KBM-7 (cell line): ENCODE data around the gene VOPP1.
"Not testable (repeated sequence)": the region's sequence is repeated elsewhere in the genome, so short reads cannot be mapped to it uniquely, and the experiment has no call there.

Source experiments
- DNase-seq: peaks from one replicate; pipeline ENCODE4 v3.0.0-alpha.2; 2015
- in situ Hi-C: fragments of 300-500 bp; cut with MboI; formaldehyde crosslinking; loops from 2 replicates; pipeline ENCODE4 v1.14.3; 2020; ENCODE audit warnings: low sequenced_read_pairs, low pct_unique_long_range_greater_than_20kb, mixed read lengths

VOPP1 gene

DNA sequence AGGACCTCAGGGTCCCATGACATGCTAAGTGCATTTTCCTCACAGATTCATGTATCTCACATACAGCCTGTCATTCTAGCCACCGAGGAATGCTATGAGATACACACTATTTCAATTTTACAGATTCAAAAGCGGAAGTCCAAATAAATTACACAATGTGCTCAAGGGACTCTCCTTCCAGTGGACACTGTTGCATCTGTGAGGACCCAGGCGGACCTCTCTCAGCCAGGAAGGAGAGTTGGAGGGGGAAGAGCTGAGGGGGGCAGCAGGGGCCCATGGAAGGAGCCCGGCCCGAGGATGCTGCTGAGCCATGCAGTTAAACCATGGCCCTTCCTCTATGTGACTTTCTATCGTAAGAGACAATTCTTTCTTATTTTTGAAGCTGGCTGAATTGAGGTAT, 93.6 kb downstream of the VOPP1 start:
- DNase-seq = no peak
- in situ Hi-C loops = no loop called here

- in situ Hi-C loops = no loop called here
- DNase-seq = no peak
These were observed 94.4 kb downstream of the VOPP1 start for GRCh38 chr7:55477781-55478374.

DNA sequence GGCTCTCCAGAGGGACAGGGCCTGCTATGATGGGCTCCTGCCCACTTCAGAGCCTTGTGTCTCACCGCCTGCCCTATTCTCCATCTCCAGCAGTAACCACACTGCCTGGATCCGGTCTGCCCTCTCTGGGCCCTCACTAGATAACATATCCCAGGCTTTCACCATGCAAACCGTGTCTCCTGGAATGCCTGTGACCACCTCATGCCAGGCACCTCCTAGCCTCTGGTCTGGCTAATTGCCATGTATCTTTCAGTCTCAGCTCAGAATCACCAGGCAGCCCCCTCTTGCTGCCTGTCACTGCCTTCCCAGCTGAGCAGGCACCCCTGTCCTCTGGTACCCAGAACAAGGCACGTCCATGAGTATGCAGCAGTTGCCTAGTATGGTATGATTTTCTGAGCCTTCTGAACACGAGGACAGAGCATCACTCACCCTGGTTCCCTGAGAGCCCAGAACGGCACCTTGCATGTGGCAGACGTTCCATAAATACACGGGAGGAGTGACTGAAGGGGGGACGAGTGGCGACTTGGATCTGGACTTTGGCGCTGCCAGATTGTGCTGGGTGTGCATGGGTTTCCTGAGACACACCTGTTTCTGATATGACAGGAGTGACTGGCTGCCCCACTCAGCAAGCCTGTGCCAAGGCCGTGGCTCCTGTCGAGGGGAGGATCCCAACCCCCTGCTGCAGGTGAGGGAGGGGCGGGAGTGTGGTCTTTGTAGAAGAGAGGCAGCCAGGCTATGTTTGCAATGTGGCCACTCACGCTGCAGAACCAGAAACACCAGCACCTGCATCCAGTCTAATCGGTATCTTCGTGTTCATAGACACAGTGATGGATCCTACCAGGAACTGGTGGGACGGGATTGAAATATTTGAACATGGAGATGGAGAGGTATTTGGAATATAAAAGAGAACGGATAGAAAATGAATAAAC, 95.2 kb downstream of the VOPP1 start:
- in situ Hi-C loops = no loop called here
- DNase-seq = no peak

DNA sequence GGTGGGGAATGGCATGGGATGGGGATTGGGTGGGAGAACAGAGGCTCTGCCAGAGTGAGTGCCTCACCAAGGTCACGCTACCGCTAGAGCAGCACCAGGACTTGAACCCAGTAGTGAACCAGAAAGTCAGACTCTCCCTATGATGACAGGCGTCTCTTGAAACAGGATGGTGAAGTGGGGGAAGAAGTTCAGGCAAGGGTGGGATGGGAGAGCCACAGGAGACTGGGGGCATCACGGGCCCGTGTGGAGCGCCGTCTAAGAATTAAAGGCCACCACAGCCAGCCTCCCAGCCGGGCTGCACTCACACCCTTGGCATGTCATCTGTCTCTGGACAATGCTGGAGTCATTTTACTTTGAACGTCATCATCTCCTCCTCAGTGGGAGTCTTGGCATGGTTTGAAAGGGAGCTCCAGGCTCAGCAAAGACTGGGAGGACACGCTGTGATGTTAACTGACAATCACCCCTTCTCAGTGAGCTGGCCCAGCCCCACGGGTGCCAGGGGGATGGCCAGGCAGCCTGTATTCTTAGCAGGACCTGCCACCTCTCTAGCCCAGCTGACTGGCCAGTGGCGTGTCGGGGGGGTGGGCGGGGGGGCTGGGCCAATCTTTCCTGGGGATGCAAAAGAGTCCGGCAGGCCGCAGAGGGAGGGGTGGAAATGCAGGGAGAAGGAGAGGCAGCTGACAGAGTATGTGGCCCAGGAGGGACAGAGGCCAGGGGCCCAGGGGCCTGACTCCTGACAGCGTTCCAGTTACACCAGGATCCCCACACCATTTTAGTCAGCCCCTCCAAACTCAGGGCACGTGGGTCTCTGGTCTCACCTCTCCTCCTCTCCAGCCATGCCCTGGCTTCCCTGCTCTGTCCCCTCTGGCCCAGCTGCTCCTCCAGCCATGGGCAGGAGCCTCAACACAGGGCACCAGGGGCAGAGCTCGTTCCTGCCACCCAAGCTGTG, 96.2 kb downstream of the VOPP1 start:
- in situ Hi-C loops = no loop called here
- DNase-seq = no peak

DNA sequence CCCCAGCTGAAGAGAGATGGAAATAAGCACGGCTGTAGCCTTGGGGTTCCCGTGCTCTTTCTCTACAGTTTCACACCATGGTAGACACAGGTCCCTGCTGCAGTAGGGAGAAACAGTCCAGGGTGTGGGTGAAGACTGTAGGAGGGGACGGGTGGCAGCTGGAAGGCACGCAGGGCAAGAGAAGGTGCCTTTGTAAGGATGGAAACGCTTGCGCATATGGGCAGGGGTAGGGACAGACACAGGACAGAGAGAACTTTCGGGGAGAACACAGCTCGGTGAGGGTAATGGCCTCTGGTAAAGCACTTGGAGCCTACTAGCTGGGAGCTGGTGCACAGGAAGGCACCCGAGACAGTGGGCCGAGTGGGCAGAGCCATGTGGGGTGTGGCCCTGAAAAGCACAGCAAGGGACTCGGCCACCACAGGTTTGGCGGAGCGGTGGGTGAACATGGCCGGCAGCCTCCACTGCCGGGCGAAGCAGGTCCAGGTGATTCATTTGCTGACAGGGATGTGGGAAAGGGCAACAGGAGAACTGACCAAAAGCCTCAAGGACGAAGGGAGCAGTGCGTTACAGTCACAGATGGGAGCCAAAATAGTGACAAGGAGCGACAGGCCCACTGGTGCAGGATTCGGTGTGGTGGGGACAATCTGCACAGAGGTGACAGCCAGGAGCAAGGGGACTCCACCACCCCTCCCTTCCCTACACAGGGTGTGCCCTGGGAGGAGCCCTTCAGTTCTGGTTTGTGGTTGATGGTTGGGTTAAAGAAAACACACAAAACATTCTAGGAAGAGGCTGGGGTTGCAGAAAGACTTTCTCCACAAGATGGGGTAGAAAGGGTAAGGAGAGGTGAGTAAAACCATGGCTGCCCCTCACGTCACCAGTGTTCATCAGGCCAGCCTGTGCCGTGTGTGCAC, 97.1 kb downstream of the VOPP1 start:
- in situ Hi-C loops = no loop called here
- no peak for DNase-seq

GRCh38 chr7:55473932-55474331, 98.4 kb downstream of the VOPP1 start:
- DNase-seq = no peak
- in situ Hi-C loops = no loop called here

DNA sequence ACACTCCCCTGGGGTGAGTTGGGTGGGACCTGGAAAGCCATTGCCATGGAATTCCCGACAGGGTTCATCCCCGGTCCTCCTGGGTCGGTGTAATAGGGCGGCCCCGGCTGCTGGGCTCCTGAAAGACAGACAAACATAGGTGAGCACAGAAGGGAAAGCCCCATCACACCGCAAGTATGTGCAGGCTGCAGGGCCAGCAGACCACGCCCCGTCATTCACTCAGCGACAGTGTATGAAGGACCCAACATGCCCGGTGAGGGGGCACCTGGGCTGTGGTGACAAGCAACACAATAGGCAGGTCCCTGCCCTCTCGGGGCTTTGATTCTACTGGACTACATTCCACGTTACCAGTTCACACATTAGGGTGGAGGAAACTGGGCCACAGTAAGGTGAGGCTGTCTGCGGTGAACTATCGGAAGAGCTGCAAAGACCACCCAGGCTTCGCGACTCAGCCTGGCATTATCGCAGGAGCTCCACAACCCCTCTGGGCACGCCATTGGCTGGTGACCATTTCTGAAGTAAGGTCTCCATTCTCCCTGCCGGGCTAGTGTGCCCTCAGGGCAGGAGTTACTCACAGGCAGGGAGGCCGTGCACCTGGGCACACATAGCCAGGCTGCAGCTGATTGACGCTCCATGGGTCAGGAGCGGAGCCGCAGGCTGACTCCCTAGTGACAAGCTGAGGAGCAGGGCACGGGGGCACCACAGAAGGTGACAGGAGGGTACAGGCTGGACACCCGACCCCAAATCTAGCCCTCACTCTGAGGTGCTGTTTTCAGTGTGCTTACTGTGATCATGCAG, 99.2 kb downstream of the VOPP1 start:
- in situ Hi-C loops = no loop called here
- no peak for DNase-seq

DNA sequence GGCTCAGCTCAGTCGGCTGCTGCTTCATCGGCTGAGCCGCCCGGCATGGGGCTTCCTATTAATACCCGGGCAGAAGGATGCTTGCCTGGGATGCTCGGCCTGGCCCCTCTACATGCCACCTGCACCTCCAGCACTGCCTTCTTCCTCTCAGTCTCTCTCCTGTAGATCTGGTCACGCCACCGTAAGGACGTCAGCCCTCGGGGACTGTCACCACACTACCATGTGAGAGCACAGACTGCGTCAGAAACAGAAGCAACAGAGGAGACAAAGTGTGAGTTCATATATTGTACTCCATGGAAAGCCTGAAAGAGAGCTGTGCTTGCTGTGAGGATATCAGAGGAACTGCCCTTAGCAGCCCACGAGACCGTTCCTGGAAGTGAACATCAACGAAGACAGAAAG, 99.9 kb downstream of the VOPP1 start:
- DNase-seq, in situ Hi-C loops: not testable (repeated sequence)

- DNase-seq, in situ Hi-C loops: not testable (repeated sequence)
These were observed 100.7 kb downstream of the VOPP1 start for GRCh38 chr7:55471594-55471993.

GRCh38 chr7:55470261-55470660, 102.0 kb downstream of the VOPP1 start:
- in situ Hi-C loops = no loop called here
- DNase-seq = no peak

DNA sequence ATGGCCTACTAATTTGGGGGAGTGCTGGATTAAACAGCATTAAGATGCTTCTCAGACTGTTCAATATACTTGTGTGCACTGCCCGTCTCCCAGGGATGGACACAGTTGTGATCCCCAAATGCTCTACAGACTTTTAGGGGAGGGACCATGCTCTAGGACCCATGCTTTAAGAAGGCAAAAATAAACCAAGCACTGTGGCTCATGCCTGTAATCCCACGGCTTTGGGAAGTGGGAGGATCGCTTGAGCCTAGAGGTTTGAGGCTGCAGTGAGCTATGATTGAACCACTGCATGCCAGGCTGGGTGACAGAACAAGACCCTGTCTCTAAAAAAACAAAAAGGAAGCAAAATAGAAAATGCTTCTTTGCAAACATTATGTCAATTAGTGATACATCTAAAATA, 102.6 kb downstream of the VOPP1 start:
- DNase-seq = no peak
- in situ Hi-C loops = no loop called here

GRCh38 chr7:55469271-55469681, 103.0 kb downstream of the VOPP1 start:
- in situ Hi-C loops = no loop called here
- no peak for DNase-seq

GRCh38 chr7:55468495-55468894, 103.8 kb downstream of the VOPP1 start:
- in situ Hi-C loops = no loop called here
- no peak for DNase-seq

DNA sequence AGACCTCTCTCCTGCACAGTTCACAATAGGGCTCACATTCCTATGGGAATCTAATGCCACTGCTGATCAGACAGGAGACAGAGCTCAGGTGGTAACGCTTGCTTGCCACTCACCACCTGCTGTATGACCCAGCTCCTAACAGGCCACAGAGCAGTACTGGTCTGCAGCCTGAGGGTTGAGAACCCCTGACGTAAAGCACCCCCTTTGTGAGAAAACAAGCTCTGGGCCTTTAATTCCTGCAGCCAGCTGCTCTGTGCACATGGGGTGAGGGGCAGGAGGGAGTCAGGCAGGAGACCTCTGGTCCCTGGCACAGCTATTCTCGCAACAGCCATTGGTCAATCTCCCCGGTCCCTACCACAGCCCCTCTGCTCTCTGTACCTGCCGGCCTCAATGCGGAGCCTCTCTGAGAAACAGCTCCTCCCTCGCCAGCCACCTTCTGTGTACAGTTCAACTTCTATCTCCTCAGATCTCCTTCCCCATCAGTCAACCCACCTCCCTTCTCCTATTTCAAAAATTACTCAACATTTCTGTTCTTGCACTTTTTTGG, 105.2 kb downstream of the VOPP1 start:
- in situ Hi-C loops = no loop called here
- no peak for DNase-seq

- in situ Hi-C loops = no loop called here
- no peak for DNase-seq
These were observed 106.6 kb downstream of the VOPP1 start for GRCh38 chr7:55465691-55466090.

DNA sequence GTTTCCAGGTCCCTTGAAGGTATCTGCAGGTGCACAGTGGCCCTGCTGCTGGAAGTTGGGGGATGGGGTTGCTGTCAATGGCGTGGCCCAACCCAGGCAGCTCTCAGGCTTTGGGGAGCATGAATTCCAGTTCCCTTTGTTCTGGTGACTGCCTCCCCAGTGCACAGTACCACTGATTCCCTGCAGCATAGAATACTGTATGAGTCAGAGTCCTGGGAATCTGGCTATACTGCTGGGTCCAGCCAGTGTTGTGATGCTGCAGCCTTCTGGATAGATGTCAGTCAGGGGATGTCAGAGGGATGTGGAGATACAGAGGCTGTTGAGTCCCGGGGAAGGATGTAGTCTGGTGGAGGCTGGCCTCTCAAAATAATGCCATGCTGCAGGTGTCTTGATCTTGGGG, 107.9 kb downstream of the VOPP1 start:
- no peak for DNase-seq
- in situ Hi-C loops = no loop called here

- in situ Hi-C loops = no loop called here
- no peak for DNase-seq
These were observed 108.5 kb downstream of the VOPP1 start for GRCh38 chr7:55463686-55464262.
